Fibroblast of skin of back (primary cell): ENCODE measurements around the gene YBX3. TPM values are rescaled to one million over a fixed set of nuclear protein-coding genes. Genes with fewer than 3 reads are reported as not detected.
"Not testable (repeated sequence)": the region's sequence is repeated elsewhere in the genome, so short reads cannot be mapped to it uniquely, and the experiment has no call there.

ENCODE experiments used
- DNase-seq: peaks from one replicate; pipeline ENCODE4 v3.0.0-alpha.2; 2013
- polyA plus RNA-seq, 2 experiments: library from polyadenylated mRNA; unstranded; fragments of 120-200 nt; gene quantifications; one replicate each; pipeline ENCODE4 v1.2.1, GENCODE V29; 2013; ENCODE audit not compliant: insufficient read length in 2 of 2

YBX3 gene
- polyA plus RNA-seq (2013, experiment 1 of 2; ENCODE audit: insufficient read length): 337 TPM
- polyA plus RNA-seq (2013, experiment 2 of 2; ENCODE audit: insufficient read length): 324 TPM

- peak; percentile 84 for DNase-seq
Measured at GRCh38 chr12:10722905-10723746, at the start of gene YBX3. YBX3 (minus strand) TSS chr12:10723323; CDS start chr12:10723111, 212 bp downstream.

DNA sequence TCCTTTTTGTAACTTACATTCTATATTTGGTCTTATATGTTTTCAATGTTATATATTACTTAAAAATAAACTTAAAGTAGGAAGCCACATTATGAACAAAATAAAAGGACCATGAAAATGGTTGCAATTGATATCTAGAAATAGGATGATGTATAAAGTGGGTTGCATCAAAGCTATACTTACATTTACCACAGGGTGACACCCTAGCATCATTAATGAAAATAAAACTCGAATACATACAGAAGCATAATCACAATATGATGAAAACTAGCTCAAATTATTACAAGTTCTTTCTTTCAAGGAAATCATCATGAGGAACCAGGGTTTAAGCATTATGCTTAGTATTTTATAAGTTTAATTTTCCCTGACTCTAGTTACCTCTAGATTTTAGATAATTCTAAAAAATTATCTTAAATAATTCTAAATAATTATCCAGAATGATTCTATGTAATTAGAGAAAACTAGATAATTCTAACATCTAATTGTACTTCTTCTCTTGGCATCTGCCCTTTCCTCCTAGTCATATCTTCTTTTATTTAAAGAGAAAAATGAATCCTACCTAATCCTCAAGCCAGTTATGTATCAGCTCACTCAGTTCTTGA, 48.1 kb upstream of the YBX3 start:
- peak; percentile 41 for DNase-seq

GRCh38 chr12:10759657-10760056, 36.5 kb upstream of the YBX3 start:
- DNase-seq: no peak

DNA sequence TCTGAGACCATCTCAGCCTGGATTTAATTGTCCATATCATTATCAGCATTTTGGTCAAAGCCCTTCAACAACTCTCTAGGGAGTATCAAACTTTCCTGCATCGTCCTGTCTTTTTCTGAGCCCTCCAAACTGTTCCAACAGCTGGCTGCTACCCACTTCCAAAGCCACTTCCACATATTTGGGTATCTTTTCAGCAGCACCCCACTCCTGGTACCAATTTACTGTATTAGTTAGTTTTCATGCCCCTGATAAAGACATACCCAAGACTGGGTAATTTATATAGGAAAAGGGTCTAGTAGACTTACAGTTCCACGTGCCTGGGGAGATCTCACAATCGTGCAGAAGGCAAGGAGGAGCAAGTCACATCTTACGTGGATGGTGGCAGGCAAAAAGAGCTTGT, 33.1 kb upstream of the YBX3 start:
- DNase-seq: no peak

- peak; percentile 14 for DNase-seq
Measured at GRCh38 chr12:10753059-10753458, 29.9 kb upstream of the YBX3 start.

- no peak for DNase-seq
Measured at GRCh38 chr12:10750385-10750727, 27.2 kb upstream of the YBX3 start.

DNA sequence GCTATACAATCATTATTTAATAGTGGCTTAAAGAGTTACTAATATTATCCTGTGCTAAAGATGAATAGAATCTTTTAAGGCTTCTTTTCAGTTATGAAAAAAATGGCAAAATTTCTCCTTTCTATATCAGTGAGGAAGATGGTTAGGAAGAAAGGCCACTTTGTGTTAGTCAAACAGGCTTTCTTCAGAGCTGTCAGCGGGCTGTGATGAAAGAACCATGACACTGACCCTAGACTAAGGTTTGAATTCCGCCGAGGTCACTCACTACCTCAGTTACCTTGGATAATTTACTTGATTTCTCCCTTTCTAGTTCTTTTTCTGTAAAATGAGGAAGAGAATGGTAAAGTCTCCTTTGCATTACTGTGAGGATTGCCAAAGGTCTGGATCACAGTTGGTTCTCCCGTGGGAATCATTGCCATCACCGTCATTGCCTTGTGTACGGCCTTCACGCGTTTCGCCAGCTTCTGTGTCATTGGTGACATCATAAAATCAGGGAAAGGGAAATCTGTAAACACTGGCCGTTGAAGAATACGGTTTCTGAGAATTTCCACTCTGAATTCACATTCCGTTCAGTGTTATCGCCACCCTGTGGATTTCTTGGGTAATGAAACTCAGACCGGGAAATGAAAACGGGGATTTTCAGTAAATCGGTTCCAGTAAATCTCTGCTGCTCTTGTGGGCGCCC, 26.7 kb upstream of the YBX3 start:
- DNase-seq: peak; percentile 90

DNA sequence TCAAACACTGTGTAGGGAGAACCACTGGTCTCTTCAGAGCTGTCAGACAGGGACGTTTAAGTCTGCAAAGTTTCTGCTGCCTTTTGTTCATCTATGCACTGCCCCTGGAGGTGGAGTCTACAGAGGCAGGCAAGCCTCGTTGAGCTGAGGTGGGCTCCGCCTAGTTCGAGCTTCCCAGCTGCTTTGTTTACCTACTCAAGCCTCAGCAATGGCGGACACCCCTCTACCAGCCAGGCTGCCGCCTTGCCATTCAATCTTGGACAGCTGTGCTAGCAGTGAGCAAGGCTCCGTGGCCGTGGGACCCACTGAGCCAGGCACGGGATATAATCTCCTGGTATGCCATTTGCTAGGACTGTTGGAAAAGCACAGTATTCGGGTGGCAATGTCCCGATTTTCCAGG, 24.6 kb upstream of the YBX3 start:
- no peak for DNase-seq

DNA sequence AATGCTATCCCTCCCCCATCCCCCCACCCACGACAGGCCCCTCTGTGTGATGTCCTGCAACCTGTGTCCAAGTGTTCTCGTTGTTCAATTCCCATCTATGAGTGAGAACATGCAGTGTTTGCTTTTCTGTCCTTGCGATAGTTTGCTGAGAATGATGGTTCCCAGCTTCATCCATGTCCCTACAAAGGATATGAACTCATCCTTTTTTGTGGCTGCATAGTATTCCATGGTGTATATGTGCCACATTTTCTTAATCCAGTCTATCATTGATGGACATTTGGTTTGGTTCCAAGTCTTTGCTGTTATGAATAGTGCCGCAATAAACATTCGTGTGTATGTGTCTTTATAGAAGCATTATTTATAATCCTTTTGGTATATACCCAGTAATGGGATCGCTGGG, 20.3 kb upstream of the YBX3 start:
- not testable (repeated sequence) for DNase-seq

DNA sequence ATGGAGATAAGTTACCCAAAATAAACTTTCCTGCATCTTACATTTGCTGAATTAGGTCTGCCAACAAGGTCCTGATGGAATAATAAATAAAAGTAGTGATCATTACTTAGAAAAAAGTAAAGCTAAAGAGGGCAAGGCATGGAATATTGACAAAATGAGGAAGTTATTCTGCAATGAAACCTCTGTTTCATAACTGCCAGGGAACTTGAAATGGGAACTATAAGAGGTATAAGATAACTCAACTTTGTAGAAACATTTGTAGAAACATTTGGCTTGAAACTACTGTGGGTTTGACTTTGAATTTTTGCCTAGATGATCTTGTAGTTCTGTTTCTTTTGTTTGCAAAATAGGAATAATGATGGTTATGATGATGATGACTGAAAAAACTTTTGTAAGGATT, 18.7 kb upstream of the YBX3 start:
- no peak for DNase-seq

DNA sequence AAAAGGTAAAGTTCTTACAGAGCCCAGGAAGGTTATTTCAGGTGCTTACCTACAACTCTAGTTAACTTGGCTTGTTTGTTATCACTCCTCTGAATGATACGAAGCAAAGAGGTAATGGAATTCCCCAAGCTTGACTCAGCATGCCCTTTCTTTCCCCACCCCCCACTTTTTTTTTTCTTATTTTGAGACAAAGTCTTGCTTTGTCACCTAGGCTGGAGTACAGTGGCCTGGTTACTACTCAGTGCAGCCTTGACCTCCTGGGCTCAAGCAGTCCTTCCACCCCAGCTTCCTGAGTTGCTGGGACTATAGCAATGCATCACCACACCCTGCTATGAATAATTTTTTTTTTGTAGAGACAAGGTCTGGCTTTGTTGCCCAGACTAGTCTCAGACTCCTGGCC, 17.1 kb upstream of the YBX3 start:
- no peak for DNase-seq

DNA sequence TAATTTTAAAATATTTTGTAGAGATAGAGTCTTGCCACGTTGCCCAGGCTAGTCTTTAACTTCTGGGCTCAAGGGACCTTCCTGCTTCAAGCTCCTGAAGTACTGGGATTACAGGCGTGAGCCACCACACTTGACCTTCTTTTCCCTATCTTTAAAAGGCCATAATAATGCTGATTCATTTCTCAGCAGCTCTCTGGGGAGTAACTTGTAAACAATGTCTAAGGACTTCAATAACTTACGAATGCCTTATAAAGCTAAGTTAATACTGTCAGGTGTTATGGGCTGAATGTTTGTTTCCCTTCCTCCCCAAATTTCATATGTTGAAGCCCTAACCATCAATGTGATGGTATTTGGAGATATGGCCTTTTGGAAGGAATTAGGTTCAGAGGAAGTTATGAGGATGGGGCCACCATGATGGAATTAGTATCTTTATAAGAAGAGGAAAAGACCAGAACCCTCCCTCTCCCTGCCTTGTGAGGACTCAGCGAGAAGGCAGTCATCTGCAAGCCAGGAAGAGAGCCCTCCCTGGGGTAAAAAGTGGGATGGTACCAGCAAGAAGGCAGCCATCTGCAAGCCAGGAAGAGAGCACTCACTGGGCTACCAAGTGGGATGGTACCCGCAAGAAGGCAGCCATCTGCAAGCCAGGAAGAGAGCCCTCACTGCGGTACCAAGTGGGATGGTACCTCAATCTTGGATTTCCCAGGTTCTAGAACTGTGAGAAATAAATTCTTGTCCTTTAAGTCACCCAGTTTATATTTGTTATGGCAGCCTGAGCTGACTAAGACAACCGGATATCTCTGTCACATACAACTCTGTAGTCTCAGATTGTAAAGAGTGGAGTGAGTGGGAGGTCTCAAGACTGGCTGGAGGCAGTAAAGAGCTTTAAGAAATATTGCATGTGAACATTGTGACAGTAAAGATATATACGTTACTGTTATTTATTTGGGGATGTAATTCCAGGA, 16.3 kb upstream of the YBX3 start:
- DNase-seq: no peak

- no peak for DNase-seq
Measured at GRCh38 chr12:10737249-10737648, 14.1 kb upstream of the YBX3 start.

DNA sequence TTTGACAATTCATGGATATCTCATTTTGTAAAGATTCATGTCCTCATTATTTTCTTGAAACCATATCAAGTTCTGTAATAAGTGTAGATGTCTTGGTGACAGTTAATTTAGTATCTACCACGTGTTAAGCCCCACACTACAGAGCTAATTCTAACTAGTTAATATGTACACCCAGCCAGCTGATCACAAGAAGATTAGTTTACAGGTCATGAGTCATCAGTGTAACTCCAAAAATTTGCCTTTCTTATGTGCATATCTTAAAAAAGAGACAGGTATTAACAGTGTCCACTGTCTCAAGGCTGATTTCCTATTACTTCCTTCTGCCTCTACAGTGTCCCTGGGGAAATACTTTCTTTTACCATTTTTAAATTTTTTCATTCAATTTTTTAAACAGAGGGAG, 13.3 kb upstream of the YBX3 start:
- no peak for DNase-seq

GRCh38 chr12:10735428-10735827, 12.3 kb upstream of the YBX3 start:
- no peak for DNase-seq

GRCh38 chr12:10732549-10732948, 9.4 kb upstream of the YBX3 start:
- no peak for DNase-seq

GRCh38 chr12:10732066-10732465, 8.9 kb upstream of the YBX3 start:
- DNase-seq: no peak

DNA sequence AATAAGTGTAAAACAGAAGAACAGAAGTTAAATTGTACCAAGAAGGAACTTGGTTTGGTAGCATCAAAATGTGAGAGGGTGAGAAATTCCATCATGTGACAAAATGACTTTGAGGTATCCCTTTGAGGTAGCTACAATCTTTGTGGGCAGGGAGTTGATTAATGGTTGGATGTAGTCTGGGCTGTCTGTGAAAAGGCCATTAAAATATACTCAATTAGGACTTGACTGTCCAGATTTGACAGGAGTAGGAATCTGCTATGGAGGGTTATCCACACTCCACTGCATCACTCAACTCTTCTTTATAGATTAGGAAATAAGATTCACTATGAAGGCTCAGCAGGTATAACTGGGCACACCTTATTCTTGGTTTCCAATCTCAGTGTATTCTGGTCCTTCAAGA, 7.4 kb upstream of the YBX3 start:
- no peak for DNase-seq

DNA sequence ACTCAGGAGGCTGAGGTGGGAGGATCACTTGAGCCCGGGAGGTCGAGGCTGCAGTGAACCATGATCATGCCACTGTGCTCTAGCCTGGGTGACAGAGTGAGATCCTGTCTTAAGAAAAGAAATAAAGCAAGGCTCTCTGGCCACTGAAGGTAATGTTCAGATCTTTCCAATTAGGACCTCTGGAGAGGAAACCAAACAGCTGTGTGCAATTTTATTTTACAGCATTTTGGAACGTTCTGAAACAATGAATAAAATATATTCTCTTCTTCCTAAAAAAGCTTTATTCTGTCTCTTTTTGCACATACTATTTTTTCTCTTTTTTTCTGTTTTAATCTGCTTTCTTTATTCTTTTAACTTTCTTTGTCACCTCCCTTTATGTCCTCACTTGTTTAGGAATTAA, 5.0 kb upstream of the YBX3 start:
- no peak for DNase-seq

DNA sequence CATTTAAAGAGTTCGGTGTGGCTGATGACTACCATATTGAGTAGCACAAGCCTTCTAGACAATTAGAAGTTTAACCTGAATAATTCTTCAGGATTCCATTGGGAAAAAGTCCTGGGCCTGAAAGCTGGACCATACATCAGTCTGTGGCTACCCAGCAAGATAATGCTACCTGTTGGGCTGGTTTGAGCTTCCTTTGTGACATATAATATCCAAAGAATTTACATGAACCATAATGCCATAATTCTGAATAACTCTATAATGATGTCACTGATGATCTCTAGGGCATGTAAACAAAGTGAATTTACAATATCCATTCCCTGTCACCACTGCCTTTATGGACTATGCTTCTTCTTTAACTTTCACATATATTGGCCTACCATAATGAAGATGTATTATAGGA, 3.8 kb upstream of the YBX3 start:
- DNase-seq: peak; percentile 5

- DNase-seq: no peak
Measured at GRCh38 chr12:10725003-10725402, 1.9 kb upstream of the YBX3 start.

GRCh38 chr12:10722502-10722904, 620 bp downstream of the YBX3 start:
- peak; percentile 65 for DNase-seq
